CD4-positive, alpha-beta T cell treated with Interleukin-21 for 1 hour (primary cell): ENCODE data around the gene SH2D2A.
"Not testable (repeated sequence)": the region's sequence is repeated elsewhere in the genome, so short reads cannot be mapped to it uniquely, and the experiment has no call there.

Experiments used
- DNase-seq: peaks from one replicate; pipeline ENCODE4 v3.0.0-alpha.2; 2020

Gene SH2D2A

DNA sequence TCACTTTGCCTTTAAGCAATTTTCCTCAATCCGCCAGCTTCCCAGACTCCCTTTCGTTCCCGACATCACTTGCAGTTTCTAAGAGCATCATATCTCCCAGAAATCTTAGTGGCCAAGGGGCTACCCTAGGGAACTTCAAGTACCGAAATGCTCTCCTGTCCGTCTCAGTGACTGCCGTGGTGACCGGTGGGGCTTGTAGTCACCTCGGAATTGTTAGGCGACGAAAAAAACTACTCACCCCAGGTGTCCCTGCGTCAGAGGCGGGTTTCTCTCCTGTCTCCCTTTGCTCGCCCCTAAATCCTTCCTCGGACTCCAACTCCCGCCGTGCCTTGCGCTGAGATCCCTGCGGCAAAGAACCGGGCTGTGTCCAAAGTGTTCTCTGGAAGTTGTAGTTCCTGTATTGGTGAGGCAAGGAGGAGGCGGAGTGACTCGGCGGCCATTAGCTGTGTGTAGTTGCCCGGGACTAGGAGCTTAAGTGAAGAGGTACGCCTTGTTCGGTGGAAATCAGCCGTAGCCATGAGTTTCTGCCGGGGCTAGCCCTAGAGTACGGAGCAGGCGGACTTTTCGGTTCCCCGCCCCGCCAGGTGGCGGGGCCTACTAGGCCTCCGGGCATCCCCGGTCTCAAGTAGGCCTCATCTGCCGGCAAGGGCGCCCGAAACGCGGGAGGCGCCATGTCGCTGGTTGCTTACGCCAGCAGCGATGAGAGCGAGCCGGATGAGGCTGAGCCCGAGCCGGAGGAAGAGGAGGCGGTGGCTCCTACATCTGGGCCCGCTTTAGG, 49.4 kb downstream of the SH2D2A start, which contains the start of gene PRCC:
Gene PRCC, plus strand, starts transcription at position 435 of the 778 bp plus-strand sequence. Its CDS starts 237 bp downstream, at position 672.
- DNase-seq = peak; percentile 100

DNA sequence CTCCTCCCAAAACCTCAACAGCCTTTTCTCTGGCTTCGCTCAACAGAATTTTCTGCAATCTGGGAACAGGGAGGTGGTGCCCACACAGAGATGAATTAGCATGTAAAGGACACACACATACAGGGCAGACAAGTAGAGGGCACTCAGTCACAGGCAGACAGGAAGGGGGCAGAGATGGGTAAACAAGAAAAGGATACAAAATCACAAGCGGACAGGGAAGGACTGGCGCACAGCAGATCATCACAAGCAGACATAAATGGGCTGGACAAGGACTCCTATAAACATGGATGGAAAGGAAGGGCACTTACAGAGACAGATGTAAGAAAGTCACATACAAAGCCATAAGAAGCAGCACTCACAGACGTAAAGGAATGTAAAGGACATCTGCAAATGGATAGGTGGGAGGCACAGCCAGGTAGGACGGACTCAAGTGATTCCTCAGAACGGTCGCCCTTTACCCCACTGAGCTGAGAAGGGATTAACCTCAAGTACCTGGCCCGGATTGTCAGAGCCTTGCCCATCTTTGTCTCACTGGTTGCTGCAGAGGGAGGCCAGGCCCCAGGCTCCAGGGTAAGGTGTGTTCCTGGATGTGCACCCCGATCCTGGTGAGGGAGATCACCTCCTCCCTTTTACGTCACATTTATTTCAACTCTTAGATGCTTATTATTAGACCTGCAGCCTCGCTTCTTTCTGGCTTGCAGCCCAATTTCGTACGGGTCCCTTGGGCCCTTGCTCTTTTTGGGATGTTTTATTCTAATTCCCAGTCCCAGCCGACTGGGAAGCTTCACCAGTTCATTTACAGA, 50.1 kb downstream of the SH2D2A start:
- no peak for DNase-seq

DNA sequence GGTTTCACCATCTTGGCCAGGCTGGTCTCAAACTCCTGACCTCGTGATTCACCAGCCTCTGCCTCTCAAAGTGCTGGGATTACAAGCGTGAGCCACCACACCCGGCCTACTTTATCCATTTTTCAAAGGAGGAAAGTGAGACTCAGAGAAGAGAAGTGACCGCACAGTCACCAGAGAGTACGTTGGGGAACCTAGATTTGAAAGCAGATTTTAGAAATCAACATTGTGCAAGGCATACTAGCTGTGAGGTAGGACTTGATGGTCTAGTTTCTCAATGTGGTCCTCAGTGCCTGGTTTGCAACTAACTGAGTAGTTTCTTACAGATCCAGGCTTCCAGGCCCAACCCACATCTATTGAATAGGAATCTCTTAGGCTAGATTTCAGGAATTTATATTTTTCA, 51.0 kb downstream of the SH2D2A start:
- no peak for DNase-seq

DNA sequence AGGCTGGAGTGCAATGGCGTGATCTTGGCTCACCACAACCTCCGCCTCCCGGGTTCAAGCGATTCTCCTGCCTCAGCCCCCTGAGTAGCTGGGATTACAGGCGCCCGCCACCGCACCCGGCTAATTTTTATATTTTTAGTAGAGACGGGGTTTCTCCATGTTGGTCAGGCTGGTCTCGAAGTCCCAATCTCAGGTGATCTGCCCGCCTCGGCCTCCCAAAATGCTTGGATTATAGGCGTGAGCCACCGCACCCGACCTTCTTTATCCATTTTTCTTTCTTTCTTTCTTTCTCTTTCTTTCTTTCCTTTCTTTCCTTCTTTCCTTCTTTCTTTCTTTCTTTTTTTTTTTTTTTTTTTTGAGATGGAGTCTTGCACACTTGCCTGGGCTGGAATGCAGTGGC, 51.5 kb downstream of the SH2D2A start:
- not testable (repeated sequence) for DNase-seq

DNA sequence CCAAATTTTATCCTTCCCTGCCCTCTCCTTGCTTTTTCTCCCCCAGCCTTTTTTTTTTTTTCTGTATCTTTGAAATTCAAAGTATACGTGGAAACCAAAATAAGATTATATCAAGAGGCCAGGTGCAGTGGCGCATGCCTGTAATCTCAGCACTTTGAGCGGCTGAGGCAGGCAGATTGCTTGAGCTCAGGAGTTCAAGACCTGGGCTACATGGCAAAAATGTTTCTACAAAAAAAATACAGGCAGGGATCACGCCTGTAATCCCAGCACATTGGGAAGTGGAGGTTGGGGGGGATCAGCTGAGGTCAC, 55.9 kb downstream of the SH2D2A start:
- DNase-seq = no peak

DNA sequence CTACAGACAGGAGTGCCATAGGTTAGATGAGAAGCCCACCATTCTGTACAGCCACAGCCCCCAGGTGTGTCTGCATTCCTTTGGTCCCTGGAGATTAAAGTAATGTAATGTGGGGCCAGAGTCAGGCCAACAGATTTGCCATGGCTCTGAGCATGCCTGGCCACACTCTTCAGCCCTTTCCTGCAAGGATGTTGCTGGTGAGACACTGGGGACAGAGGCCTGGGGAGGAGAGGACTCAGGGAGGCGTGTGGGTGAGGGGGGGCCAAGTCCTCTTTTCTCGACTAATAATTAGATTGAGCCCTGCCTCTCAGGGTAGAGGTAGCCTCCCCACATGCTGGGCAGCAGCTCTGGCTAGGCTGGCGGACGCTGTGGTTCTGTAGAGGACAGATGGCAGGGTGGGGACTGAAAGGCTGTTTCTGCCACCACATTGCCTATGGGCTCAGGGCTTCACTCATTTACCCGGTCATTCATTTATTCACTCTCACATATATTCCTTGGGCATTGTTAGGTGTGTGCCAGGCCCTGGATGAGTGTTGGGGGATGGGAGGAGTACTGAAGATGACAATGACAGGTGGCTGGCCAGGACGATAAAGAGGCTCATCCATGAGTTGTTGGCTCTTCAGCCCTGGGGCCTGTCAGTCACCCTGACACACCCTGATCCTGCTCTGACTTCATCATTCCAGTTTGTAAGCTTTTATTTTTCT, 56.4 kb downstream of the SH2D2A start:
- no peak for DNase-seq

DNA sequence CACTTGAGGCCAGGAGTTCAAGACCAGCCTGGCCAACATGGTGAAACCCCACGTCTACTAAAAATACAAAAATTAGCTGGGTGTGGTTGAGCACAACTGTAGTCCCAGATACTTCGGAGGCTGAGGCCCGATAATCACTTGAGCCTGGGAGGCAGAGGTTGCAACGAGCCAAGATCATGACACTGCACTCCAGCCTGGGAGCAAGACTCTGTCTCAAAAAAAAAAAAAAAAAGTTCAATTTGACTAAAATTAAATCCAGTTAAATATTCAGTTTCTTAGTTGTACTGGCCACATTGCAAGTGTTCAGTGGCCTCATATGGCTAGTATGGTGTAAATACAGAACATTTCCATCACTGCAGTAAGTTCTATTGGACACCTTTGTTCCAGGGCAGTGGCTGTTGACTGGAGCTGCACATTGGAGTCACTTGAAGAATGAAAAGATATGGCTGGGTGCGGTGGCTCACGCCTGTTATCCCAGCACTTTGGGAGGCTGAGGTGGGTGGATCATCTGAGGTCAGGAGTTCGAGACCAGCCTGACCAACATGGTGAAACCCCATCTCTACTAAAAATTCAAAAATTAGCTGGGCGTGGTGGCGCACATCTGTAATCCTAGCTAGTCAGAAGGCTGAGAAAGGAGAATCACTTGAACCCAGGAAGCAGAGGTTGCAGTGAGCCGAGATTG, 58.9 kb downstream of the SH2D2A start:
- not testable (repeated sequence) for DNase-seq

DNA sequence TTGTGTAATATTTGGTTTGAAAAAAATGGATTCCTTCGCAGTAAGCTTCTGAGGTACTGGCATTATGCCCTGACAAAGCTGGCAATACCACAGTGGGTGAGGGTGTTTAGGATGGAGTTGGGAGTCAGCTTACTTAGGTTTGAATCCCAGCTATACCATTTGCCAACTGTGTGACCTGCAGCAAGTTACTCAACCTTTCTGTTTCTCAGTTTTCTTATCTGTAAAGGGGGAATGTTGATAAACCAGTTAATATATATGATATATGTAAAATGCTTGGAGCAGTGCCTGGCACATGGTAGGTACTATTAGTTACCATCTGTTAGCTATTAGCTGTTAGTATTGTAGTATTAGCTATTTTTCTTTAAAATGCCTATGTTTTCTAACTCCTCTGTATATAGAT, 60.3 kb downstream of the SH2D2A start:
- no peak for DNase-seq
